Fibroblast of the conjunctiva (primary cell): Measurements from ENCODE around the gene PRKAB1.
"Not testable (repeated sequence)": the region's sequence is repeated elsewhere in the genome, so short reads cannot be mapped to it uniquely, and the experiment has no call there.

ENCODE experiments used
- DNase-seq: peaks from one replicate; pipeline ENCODE4 v3.0.0-alpha.2; 2010; ENCODE audit warnings: low read depth

The PRKAB1 gene, protein sequence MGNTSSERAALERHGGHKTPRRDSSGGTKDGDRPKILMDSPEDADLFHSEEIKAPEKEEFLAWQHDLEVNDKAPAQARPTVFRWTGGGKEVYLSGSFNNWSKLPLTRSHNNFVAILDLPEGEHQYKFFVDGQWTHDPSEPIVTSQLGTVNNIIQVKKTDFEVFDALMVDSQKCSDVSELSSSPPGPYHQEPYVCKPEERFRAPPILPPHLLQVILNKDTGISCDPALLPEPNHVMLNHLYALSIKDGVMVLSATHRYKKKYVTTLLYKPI

DNA sequence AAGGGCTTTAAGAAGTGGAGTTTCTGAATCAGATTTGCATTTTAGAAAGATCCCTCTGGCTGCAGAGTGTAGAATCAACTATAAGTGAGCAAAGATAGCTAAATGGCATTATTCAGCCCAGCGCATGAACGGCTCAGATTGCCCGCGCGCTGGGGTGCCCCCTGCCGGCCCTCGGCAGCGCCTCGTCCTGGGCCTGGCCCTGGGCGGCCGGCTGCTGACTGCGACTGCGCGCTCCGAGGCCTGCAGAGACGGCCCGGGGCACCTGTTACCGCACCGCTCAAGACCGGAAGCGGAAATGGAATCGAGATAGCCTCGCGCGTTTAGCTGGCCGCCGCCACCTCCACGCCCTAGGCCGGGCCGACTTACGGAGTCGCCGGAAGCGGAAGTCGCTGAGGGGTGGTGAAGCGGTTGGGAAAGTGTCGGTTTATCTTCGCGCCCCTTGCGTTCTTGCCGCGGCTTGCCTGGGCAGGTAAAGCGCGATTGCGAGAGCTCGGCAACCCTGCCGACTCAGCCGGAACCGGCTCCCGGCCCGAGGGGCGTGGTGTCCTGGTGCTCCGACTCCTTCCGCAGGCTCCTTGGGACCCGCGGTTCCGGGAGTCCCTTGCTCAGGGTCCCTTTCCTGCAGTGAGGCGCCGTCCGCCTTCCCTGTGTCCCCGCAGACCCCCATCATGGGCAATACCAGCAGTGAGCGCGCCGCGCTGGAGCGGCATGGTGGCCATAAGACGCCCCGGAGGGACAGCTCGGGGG, at the start of gene PRKAB1:
PRKAB1 (plus strand) TSS at position 557 of the 747 bp plus-strand sequence; CDS start at position 669, 112 bp downstream.
- peak; percentile 96 for DNase-seq

- DNase-seq = not testable (repeated sequence)
Measured at GRCh38 chr12:119618328-119618896, 49.5 kb upstream of the PRKAB1 start.

DNA sequence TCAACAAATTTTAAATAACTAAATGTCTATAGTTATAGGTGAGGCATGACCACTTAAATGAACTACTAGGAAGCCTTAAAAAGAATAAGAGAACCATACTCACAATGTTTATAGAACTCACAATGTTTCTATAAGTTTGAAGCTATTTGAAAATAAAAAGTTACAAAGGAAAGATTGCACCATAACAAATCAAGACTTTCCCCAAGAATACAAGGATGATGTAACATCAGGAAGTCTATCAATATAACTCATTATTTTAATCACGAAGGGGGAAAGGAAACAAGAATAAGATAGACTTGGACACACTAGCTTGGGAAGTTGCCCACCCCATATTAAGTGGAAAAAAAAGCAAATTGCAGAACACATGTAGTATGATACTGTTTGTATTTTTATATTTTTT, 47.4 kb upstream of the PRKAB1 start:
- no peak for DNase-seq

GRCh38 chr12:119621878-119622277, 46.1 kb upstream of the PRKAB1 start:
- no peak for DNase-seq

DNA sequence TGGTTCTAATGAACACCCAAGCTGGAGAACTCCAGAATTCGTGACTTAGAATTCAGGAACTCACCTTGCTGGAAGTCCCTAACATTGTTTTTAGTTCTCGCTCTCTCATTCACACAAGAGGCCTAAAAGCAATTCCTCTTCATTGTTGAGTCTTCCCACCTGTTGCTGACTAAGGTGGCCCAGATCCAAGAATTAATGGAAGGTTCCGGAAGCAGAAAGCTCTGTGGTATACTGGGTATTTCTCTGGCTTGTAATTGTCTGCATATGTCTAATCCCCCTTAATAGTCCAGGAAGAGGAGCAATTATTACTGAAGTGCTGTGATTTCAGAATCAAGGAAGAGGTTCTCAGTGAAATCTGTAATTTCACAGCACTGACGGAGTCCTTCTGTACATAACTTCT, 43.0 kb upstream of the PRKAB1 start:
- DNase-seq = no peak

- DNase-seq = no peak
Measured at GRCh38 chr12:119627019-119627643, 40.8 kb upstream of the PRKAB1 start.

GRCh38 chr12:119627686-119628085, 40.2 kb upstream of the PRKAB1 start:
- no peak for DNase-seq

- DNase-seq = no peak
Measured at GRCh38 chr12:119630223-119630780, 37.6 kb upstream of the PRKAB1 start.

DNA sequence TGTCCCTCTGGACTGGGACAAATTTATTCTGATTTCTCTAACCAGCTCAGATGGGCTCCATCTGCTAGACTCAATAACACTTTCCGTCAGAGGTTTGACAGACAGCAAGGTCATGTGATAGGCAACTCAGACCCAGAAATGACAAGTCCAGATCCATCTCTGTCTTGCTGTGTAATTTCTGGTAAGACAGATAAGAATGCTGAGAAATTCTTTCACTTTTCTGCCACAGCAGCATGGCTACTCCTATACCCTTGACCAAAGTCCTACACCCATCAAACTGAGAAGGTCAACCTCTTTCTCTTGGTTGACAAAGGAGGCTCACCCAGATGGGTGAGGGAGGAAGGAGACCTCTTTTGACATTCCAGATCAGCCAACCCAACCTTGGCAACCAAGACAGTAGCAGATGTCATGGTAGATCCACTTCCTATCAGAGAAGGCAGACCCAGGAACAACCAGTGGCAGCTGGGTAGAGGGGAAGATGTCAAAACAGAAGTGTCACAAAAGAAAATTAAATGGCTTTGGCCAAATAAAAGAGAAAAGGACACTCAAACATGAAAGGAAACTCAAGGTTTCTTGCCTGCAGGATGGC, 36.9 kb upstream of the PRKAB1 start:
- no peak for DNase-seq

DNA sequence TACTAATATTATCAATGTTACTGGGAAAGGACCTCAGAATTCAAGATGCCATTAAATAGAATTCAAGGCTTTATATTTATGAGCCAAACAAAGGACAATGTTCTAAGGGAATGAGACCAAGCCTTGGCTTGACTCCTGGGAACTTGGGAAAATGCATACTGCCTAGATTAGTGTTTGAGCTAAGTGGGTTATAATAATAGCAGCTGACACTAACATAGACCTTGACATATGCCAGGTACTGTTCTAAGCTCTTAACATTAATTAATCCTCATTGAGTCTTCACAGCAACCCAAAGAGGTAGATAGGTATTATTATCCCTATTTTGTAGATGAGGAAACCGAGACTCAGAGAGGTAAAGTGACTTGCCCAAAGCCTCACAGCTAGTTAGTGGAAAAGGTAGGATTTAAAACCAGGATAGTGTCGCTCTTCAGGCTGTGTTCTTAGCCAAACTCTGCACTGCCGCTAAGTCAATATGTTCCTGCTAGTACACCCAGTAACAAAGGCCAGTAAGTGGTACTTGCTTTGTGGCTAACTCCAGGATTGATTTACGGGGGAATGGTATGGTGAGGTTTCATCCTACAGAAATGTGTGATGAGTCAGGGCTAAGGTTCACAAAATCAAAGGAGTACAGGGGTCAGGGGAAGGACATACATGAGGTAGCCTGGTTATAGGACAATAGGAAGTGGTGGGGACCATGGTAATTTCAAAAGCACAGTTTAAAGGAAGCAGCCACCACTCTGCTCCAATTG, 35.8 kb upstream of the PRKAB1 start:
- DNase-seq = no peak

GRCh38 chr12:119634743-119635142, 33.2 kb upstream of the PRKAB1 start:
- DNase-seq = no peak

DNA sequence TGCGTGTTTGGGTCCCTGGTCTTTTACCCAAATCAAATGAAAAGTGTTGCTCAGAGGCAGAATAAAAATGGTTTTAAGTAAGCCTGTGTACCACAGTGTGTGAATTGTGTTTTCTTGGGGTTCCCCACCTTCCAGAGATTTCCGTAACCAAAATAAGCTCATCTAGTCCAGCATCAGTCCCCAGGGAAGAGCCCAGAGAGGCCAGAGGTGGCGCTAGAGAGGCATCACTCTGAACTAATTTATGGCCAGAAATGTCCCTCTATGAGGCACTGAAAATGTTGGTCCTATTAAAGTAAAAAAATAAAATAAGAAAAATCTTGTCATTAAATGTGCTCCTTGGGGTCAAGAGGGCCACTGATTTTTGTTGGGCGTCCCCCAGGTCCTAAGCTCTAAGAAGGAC, 24.9 kb upstream of the PRKAB1 start:
- no peak for DNase-seq

DNA sequence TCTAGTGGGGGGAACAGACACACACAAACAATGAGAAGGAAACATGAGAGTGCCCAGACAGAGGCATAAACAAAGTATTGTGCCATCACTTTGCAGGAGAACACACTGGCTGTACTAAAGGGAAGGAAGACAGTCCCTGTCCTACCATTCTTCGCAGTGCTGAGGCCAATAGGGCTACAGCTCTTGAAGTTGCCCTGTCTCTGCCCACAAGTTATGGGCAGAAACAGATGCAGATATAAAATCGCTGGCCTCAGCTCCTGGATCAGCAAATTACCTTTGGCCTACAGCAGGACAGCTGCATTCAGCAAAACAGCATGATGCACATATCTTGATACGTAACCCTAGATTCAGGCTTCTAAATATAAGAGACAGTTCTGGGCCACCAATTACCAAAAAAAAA, 23.0 kb upstream of the PRKAB1 start:
- DNase-seq = no peak

- no peak for DNase-seq
Measured at GRCh38 chr12:119645535-119646059, 22.3 kb upstream of the PRKAB1 start.

DNA sequence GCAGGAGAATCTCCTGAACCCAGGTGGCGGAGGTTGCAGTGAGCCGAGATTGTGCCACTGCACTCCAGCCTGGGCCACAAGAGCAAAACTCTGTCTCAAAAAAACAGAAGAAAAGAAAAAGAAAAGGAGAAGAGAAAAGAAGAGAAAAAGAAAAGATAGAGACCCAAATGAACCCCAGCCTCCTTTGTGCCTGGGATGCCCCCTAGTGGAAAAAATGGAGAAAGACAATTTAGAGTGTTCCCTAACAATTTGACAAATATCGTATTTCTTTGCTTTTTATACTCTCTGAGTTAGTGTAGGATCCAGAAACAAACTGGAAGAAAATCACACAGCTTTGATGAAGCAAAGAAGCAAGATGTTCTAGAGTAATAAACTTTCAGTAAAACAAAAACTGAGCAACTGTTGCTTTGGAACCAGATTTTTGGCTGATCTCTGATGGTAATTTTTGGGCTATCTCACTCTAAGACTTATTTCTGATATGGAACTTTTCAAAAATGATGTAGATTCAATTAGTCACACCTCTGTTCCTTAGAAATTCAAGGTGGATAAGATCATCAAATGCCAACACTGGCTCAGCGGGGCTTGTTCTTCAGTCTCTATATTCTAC, 18.6 kb upstream of the PRKAB1 start:
- no peak for DNase-seq

DNA sequence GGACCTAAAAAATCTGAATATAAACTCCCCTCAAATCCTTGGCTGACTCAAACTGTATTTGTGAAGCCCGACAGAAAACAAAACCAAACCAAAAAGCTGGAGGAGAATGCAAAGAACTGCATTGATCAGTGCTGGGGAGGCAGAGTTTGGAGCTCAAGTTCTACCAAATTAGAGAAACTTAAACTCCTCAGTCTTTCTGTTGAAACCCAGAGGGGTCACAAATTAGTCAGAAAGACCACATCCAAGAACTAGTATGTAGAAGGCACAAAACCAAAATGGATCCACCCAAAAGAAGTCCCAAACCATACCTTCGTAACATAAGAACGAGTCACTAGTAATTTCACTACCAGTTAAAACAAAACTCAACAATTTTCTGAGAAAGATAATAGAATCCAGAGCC, 15.3 kb upstream of the PRKAB1 start:
- no peak for DNase-seq

GRCh38 chr12:119657001-119657400, 10.9 kb upstream of the PRKAB1 start:
- not testable (repeated sequence) for DNase-seq

GRCh38 chr12:119658166-119658565, 9.8 kb upstream of the PRKAB1 start:
- DNase-seq = not testable (repeated sequence)

DNA sequence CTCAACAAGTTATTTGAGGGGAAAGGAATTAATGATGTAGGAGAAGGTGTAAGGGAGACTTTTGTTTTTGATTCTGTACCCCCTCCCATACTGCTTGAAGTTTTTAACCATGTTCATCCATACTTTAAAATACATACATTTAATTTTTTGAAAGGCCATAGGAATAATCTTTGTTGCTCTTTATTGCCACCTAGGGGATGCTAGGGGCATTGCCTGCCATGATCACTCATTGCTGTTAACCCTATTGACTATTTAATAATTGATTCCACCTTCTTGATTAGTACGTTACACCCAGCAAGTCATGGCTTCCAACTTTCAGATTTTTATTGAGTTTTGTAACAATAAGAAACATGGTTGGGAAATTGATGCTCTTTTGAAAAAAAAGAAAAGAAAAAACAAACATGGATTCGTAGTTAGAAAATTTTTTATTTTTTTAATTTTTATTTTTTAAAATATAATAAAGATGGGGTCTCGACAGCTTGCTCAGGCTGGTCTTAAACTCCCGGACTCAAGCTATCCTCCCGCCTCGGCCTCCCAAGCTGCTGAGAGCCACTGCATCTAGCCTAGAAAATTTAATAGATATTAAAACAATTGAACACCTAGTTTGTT, 8.5 kb upstream of the PRKAB1 start:
- peak; percentile 10 for DNase-seq

- DNase-seq = no peak
Measured at GRCh38 chr12:119660076-119660475, 7.9 kb upstream of the PRKAB1 start.
